Kidney tubule cell (primary cell): ENCODE measurements around the gene UBTD1.
"Not testable (repeated sequence)": the region's sequence is repeated elsewhere in the genome, so short reads cannot be mapped to it uniquely, and the experiment has no call there.

Experiments
- DNase-seq: peaks from one replicate; pipeline ENCODE4 v3.0.0-alpha.2; 2018; ENCODE audit warnings: low spot score

Gene UBTD1

GRCh38 chr10:97515271-97515978 is 16.7 kb downstream of the UBTD1 start:
- no peak for DNase-seq

GRCh38 chr10:97517096-97517750 is 18.5 kb downstream of the UBTD1 start:
- DNase-seq, result no peak

GRCh38 chr10:97517778-97518300 is 19.1 kb downstream of the UBTD1 start:
- no peak for DNase-seq

- DNase-seq, result peak; percentile 77
These were observed 19.7 kb downstream of the UBTD1 start for GRCh38 chr10:97518301-97519043.

- DNase-seq, result no peak
These were observed 20.6 kb downstream of the UBTD1 start for GRCh38 chr10:97519342-97519741.

- DNase-seq, result no peak
These were observed 21.8 kb downstream of the UBTD1 start for GRCh38 chr10:97520520-97520919.

GRCh38 chr10:97520978-97521761 is 22.4 kb downstream of the UBTD1 start:
- no peak for DNase-seq

GRCh38 chr10:97522071-97522470 is 23.3 kb downstream of the UBTD1 start:
- peak; percentile 45 for DNase-seq

- no peak for DNase-seq
These were observed 24.2 kb downstream of the UBTD1 start for GRCh38 chr10:97522937-97523336.

- no peak for DNase-seq
These were observed 26.4 kb downstream of the UBTD1 start for GRCh38 chr10:97525086-97525485.

GRCh38 chr10:97525683-97526110 is 27.0 kb downstream of the UBTD1 start:
- DNase-seq, result no peak

GRCh38 chr10:97528876-97529275 is 30.2 kb downstream of the UBTD1 start:
- not testable (repeated sequence) for DNase-seq

GRCh38 chr10:97529685-97530465 is 31.2 kb downstream of the UBTD1 start:
- no peak for DNase-seq

GRCh38 chr10:97531401-97531986 is 32.8 kb downstream of the UBTD1 start:
- peak; percentile 76 for DNase-seq

- peak; percentile 68 for DNase-seq
These were observed 34.4 kb downstream of the UBTD1 start for GRCh38 chr10:97532935-97533671.

- no peak for DNase-seq
These were observed 35.2 kb downstream of the UBTD1 start for GRCh38 chr10:97533888-97534287.

- DNase-seq, result no peak
These were observed 36.1 kb downstream of the UBTD1 start for GRCh38 chr10:97534746-97535367.

- DNase-seq, result no peak
These were observed 38.6 kb downstream of the UBTD1 start for GRCh38 chr10:97537186-97537869.

- peak; percentile 88 for DNase-seq
These were observed 39.7 kb downstream of the UBTD1 start for GRCh38 chr10:97538411-97538810.
